IMR-90 (cell line): ENCODE results near the gene ZNF423. TPM values are rescaled to one million over a fixed set of nuclear protein-coding genes. Genes with fewer than 3 reads are reported as not detected.

Experiments used
- ATAC-seq: fragments of 200-7000 bp; cut with Tn5 transposase; 2 replicates; pipeline ENCODE4 v1.9.1; 2020; ENCODE audit warnings: low read depth, mild to moderate bottlenecking, moderate library complexity
- BruUV-seq: library from RNA; stranded (reverse); fragments of 400-500 nt; replicated peaks from 2 replicates; lab custom pipeline; 2021; lab: Mats Ljungman, UMichigan
- CTCF ChIA-PET: fragments of 300-600 bp; formaldehyde crosslinking; extraction: SDS; loops from one replicate; lab custom pipeline; 2021; ENCODE audit warnings: antibody characterized with exemption; lab: Yijun Ruan, JAX
- POLR2A ChIA-PET: fragments of 300-600 bp; sonication (Branson Sonifier 250); formaldehyde crosslinking; loops from one replicate; lab custom pipeline; 2022; ENCODE audit warnings: antibody characterized with exemption; ENCODE audit not compliant: unreplicated experiment; lab: Charles Lee
- DNase-seq: peaks from one replicate; pipeline ENCODE4 v3.0.0; 2013
- H2AFZ ChIP-seq: replicated peaks from 2 replicates; pipeline ENCODE3; 2013; ENCODE audit warnings: low read length, mild to moderate bottlenecking; ENCODE audit not compliant: poor library complexity
- H2AK5ac ChIP-seq: 2 replicates; pipeline ENCODE4 v1.6.1; 2013; ENCODE audit warnings: low read depth, low read length, inconsistent platforms
- H2AK9ac ChIP-seq: replicated peaks from 2 replicates; pipeline ENCODE3; 2013; ENCODE audit warnings: mild to moderate bottlenecking, low read depth, low read length, moderate library complexity; ENCODE audit not compliant: poor library complexity
- H2BK120ac ChIP-seq: 2 replicates; pipeline ENCODE4 v1.6.1; 2013; ENCODE audit warnings: low read depth, low read length, inconsistent platforms
- H2BK15ac ChIP-seq: 3 replicates; pipeline ENCODE4 v1.6.1; 2013; ENCODE audit warnings: low read depth, low read length, inconsistent platforms
- H2BK20ac ChIP-seq: 2 replicates; pipeline ENCODE4 v1.6.1; 2013; ENCODE audit warnings: low read depth, mild to moderate bottlenecking, inconsistent platforms, low read length, moderate library complexity
- H2BK5ac ChIP-seq: 2 replicates; pipeline ENCODE4 v1.6.1; 2013; ENCODE audit warnings: mild to moderate bottlenecking, low read depth, low read length, inconsistent platforms; ENCODE audit not compliant: poor library complexity, severe bottlenecking
- H3K14ac ChIP-seq: replicated peaks from 2 replicates; pipeline ENCODE4 v1.6.1; 2013; ENCODE audit warnings: low read depth, low read length, inconsistent platforms
- H3K18ac ChIP-seq: 2 replicates; pipeline ENCODE4 v1.6.1; 2013; ENCODE audit warnings: low read depth, low read length, control low read depth
- H3K23ac ChIP-seq: 2 replicates; pipeline ENCODE4 v1.6.1; 2013; ENCODE audit warnings: low read depth, low read length, inconsistent platforms
- H3K27ac ChIP-seq: 2 replicates; pipeline ENCODE4 v1.5.1; 2013; ENCODE audit warnings: mild to moderate bottlenecking, control low read depth, low read length; ENCODE audit not compliant: insufficient read depth
- H3K27me3 ChIP-seq: 2 replicates; pipeline ENCODE4 v1.6.1; 2013; ENCODE audit warnings: low read length; ENCODE audit not compliant: control insufficient read depth, insufficient read depth
- H3K36me3 ChIP-seq: 2 replicates; pipeline ENCODE4 v1.6.1; 2013; ENCODE audit warnings: low read length, mixed read lengths; ENCODE audit not compliant: control insufficient read depth, insufficient read depth
- H3K4ac ChIP-seq: 2 replicates; pipeline ENCODE4 v1.6.1; 2013; ENCODE audit warnings: low read depth, low read length, inconsistent platforms
- H3K4me1 ChIP-seq: 2 replicates; pipeline ENCODE4 v1.6.1; 2013; ENCODE audit warnings: low read length, mixed read lengths; ENCODE audit not compliant: control insufficient read depth, insufficient read depth
- H3K4me2 ChIP-seq: 2 replicates; pipeline ENCODE4 v1.6.1; 2013; ENCODE audit warnings: low read depth, mild to moderate bottlenecking, control low read depth, low read length, moderate library complexity
- H3K4me3 ChIP-seq: 2 replicates; pipeline ENCODE4 v1.5.1; 2013; ENCODE audit warnings: low read depth, mild to moderate bottlenecking, control low read depth, low read length, moderate library complexity; ENCODE audit not compliant: insufficient read depth
- H3K56ac ChIP-seq: 2 replicates; pipeline ENCODE4 v1.6.1; 2013; ENCODE audit warnings: low read length, inconsistent platforms; ENCODE audit not compliant: insufficient read depth; ENCODE audit errors: extremely low read depth
- H3K79me1 ChIP-seq, 2 experiments: 2 replicates each; pipeline ENCODE4 v1.6.1; 2013; ENCODE audit warnings: low read length in 2 of 2, inconsistent platforms in 1 of 2, low read depth in 1 of 2
- H3K9ac ChIP-seq: 2 replicates; pipeline ENCODE4 v1.6.1; 2013; ENCODE audit warnings: low read depth, low read length, control low read depth
- H3K9me1 ChIP-seq: 2 replicates; pipeline ENCODE4 v1.6.1; 2013; ENCODE audit warnings: low read length, inconsistent platforms; ENCODE audit not compliant: insufficient read depth
- H3K9me3 ChIP-seq: 2 replicates; pipeline ENCODE4 v1.6.1; 2013; ENCODE audit warnings: low read length; ENCODE audit not compliant: control insufficient read depth, insufficient read depth
- H4K20me1 ChIP-seq: 2 replicates; pipeline ENCODE4 v1.6.1; 2013; ENCODE audit warnings: low read length, inconsistent platforms; ENCODE audit not compliant: insufficient read depth
- H4K5ac ChIP-seq: 2 replicates; pipeline ENCODE4 v1.6.1; 2013; ENCODE audit warnings: mild to moderate bottlenecking, low read depth, low read length, control low read depth
- H4K8ac ChIP-seq, 2 experiments: 2 replicates each; pipeline ENCODE4 v1.6.1; 2013; ENCODE audit warnings: low read depth in 2 of 2, low read length in 2 of 2, control low read depth in 1 of 2, inconsistent platforms in 1 of 2
- H4K91ac ChIP-seq: 2 replicates; pipeline ENCODE4 v1.6.1; 2013; ENCODE audit warnings: low read depth, low read length, inconsistent platforms; ENCODE audit not compliant: insufficient read depth
- RFX5 ChIP-seq: IDR thresholded peaks from 2 replicates; pipeline ENCODE4 v1.8.0; 2012; ENCODE audit warnings: low read depth, mild to moderate bottlenecking, low read length, moderate library complexity
- SMC3 ChIP-seq: fragments of 150-350 bp; IDR thresholded peaks from 2 replicates; pipeline ENCODE4 v1.6.1; 2016; ENCODE audit warnings: low read depth, mild to moderate bottlenecking, antibody characterized with exemption, low read length, moderate library complexity
- WGBS, 2 experiments: methylation state at CpG; one replicate each; pipeline versions ENCODE4 v1.1.5 to v1.1.7; 2013; ENCODE audit warnings: missing lambda C conversion rate in 2 of 2; ENCODE audit not compliant: insufficient read length in 1 of 2; ENCODE audit errors: extremely low coverage in 2 of 2; 5-methylcytosine and 5-hydroxymethylcytosine counted together
- dilution Hi-C: fragments of 300-500 bp; cut with HindIII; formaldehyde crosslinking; loops from one replicate; pipeline ENCODE4 v1.14.3; 2018; ENCODE audit warnings: low sequenced_read_pairs; ENCODE audit not compliant: unreplicated experiment
- in situ Hi-C: fragments of 300-500 bp; cut with MboI; formaldehyde crosslinking; loops from 3 replicates; pipeline ENCODE4 v1.14.3; 2019; ENCODE audit warnings: low sequenced_read_pairs, inconsistent platforms, mixed read lengths
- intact Hi-C: fragments of 100-400 bp; cut with micrococcal nuclease; formaldehyde crosslinking; loops from 2 replicates; pipeline ENCODE4 v1.10.0; 2022
- polyA plus RNA-seq, 3 experiments: library from polyadenylated mRNA; depleted of rRNA; stranded (reverse); fragments of >200 nt; gene quantifications; 2 replicates each; pipeline ENCODE4 v1.2.3, GENCODE V29; 2012; ENCODE audit warnings: low replicate concordance in 1 of 3
- total RNA-seq: library from RNA; depleted of rRNA; stranded (reverse); fragments of >200 nt; gene quantifications from 2 replicates; pipeline ENCODE4 v1.2.3, GENCODE V29; 2012

The ZNF423 gene
- total and polyA plus RNA-seq, 2 of the 4 experiments (the other 2 are of a cell fraction), result under 0.01 to 0.10 TPM

DNA sequence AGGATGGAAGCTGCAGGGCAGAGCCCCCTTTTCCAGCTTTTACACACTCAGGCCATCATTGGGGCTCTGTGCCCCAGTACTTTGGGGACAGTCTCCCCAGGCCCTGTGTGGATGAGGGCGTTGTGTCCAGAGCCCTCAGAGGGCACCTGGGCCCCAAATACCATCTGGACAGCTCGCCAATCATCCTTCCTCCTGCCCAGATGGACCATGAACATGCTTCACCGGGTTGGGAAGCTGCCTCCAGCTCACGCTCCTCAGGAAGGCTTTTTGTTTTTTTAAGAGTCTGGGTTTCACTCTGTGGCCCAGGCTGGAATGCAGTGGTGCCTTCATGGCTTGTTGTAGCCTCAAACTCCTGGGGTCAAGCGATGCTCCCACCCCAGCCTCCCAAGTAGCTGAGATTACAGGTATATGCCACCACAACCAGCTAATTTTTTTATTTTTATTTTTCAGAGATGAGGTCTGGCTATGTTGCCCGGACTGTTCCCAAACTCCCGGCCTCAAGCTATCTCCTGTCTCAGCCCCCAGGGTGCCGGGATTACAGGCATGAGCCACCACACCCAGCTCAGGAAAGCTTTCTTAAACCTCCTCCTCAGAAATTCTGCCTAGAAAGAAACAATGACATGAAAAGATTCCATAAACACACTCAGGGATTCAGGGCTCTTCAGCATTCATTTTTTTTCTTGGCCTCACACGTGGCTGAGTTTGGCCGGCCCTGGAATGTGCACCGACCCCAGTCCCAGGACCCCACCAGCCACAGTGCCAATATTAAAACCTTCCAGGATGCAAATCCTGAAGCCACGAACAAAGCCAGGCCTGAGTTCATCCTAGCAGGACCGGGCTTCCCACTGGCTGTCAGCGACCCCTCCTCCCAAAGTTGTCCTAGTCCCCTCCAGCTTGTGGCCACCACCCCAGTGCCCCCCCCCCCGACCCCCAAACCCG is 27.4 kb upstream of the ZNF423 start:
- Histone ChIP-seq H2BK5ac (no peak overlapping the region), H3K4me1 (no peaks in the 10 kb centered on the region), H4K91ac (no peak overlapping the region), H2BK15ac (no peak overlapping the region), H2BK20ac (no peak overlapping the region), H4K20me1 (no peaks in the 10 kb centered on the region), H3K14ac (no peak overlapping the region), H3K79me1 (no peaks in the 10 kb centered on the region), H3K4me2 (no peak overlapping the region), H3K4me3 (no peak overlapping the region), H3K23ac (no peak overlapping the region), H3K56ac (no peak overlapping the region), H3K9ac (no peak overlapping the region), H2AK5ac (no peak overlapping the region), H3K36me3 (no peaks in the 10 kb centered on the region), H3K9me1 (no peaks in the 10 kb centered on the region), H4K8ac (no peak overlapping the region), H3K27me3 (peaks cover 9% of the 10 kb centered on the region), H3K27ac (no peak overlapping the region), H3K4ac (no peak overlapping the region), H3K9me3 (no peaks in the 10 kb centered on the region), H3K18ac (no peak overlapping the region), H2BK120ac (no peak overlapping the region), H4K5ac (no peak overlapping the region), H2AFZ (no peak overlapping the region), H2AK9ac (no peak overlapping the region)
- BruUV-seq, result no TSS peak
- dilution Hi-C loops (no loop called here), in situ Hi-C loops (no loop called here), intact Hi-C loops (no loop called here)
- DNase-seq (no peak), ATAC-seq (no peak)
- 63% methylated on average over 4 of the region's 16 CpGs; no CpG with 5 or more reads in 1 of the 2 experiments for WGBS, 2 experiments
- ChIA-PET CTCF (no interaction called here), POLR2A (no interaction called here)
- TF ChIP-seq RFX5 (no peak), SMC3 (no peak)
